ENCODE measurements around the gene LYPD6B.

DNA sequence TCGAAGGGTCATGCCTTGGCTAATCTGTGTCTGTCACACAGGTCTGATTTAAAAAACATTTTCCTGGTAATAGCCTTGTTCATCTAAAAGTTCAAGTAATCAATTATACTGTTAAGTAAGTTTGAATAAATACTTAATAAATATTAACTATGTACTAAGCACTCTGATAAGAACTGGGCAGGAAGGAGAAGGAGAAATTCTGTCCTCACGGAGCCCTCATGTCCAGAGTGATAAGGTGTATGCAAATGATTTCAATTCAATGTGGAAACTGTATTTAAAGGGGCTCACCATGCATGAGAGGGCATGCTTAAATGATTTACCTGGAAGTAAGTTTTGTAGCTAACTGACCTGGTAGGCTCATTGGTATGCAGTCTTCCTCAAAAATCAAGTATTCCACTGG lies 197.9 kb downstream of the LYPD6B start:
- TF ChIP-seq, protein P1, sequence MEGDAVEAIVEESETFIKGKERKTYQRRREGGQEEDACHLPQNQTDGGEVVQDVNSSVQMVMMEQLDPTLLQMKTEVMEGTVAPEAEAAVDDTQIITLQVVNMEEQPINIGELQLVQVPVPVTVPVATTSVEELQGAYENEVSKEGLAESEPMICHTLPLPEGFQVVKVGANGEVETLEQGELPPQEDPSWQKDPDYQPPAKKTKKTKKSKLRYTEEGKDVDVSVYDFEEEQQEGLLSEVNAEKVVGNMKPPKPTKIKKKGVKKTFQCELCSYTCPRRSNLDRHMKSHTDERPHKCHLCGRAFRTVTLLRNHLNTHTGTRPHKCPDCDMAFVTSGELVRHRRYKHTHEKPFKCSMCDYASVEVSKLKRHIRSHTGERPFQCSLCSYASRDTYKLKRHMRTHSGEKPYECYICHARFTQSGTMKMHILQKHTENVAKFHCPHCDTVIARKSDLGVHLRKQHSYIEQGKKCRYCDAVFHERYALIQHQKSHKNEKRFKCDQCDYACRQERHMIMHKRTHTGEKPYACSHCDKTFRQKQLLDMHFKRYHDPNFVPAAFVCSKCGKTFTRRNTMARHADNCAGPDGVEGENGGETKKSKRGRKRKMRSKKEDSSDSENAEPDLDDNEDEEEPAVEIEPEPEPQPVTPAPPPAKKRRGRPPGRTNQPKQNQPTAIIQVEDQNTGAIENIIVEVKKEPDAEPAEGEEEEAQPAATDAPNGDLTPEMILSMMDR (IDR thresholded peaks at IDR 0.05; ENCODE audit: low read length): no peak
- no peak for TF ChIP-seq EZH2 (IDR thresholded peaks at IDR 0.05; ENCODE audit: borderline replicate concordance, low read length)

Measured in OCI-LY1 (cell line).